HEK293 (cell line): ENCODE data around the gene NEURL4.

Experiments
- GLIS1 ChIP-seq: fragments of 450-650 bp; formaldehyde crosslinking; IDR thresholded peaks from 2 replicates; pipeline ENCODE4 v1.5.1; 2016; ENCODE audit warnings: missing biosample characterization, missing genetic modification characterization
- GLIS2 ChIP-seq: fragments of 450-650 bp; formaldehyde crosslinking; IDR thresholded peaks from 2 replicates; pipeline ENCODE4 v1.5.1; 2016; ENCODE audit warnings: missing biosample characterization, missing genetic modification characterization
- HOXD13 ChIP-seq: sonication (generic); formaldehyde crosslinking; IDR thresholded peaks from 2 replicates; pipeline ENCODE4 v1.8.0; 2022; ENCODE audit warnings: missing genetic modification reagents, borderline replicate concordance
- KLF8 ChIP-seq: fragments of 450-650 bp; formaldehyde crosslinking; IDR thresholded peaks from 2 replicates; pipeline ENCODE4 v1.5.1; 2016; ENCODE audit warnings: missing biosample characterization, missing genetic modification characterization
- PBX3 ChIP-seq: sonication (generic); formaldehyde crosslinking; IDR thresholded peaks from 2 replicates; pipeline ENCODE4 v1.8.1; 2022; ENCODE audit warnings: mild to moderate bottlenecking, moderate library complexity, missing genetic modification reagents
- RBAK ChIP-seq: fragments of 450-650 bp; formaldehyde crosslinking; IDR thresholded peaks from 2 replicates; pipeline ENCODE4 v1.5.1; 2016; ENCODE audit warnings: missing biosample characterization, missing genetic modification characterization
- SETDB1 ChIP-seq: IDR thresholded peaks from one replicate; pipeline ENCODE4 v1.6.1; 2017; ENCODE audit warnings: mild to moderate bottlenecking, low read length, moderate library complexity, mixed read lengths; ENCODE audit not compliant: insufficient read length
- TSHZ1 ChIP-seq: fragments of 450-650 bp; formaldehyde crosslinking; IDR thresholded peaks from 2 replicates; pipeline ENCODE4 v1.5.1; 2016; ENCODE audit warnings: missing biosample characterization, missing genetic modification characterization, borderline replicate concordance
- ZBTB10 ChIP-seq: fragments of 450-650 bp; formaldehyde crosslinking; IDR thresholded peaks from 2 replicates; pipeline ENCODE4 v1.5.1; 2016; ENCODE audit warnings: missing biosample characterization, missing genetic modification characterization
- ZBTB26 ChIP-seq: fragments of 450-650 bp; formaldehyde crosslinking; optimal IDR thresholded peaks from 2 replicates; pipeline ENCODE3; 2016; ENCODE audit warnings: missing biosample characterization, mild to moderate bottlenecking, missing genetic modification characterization
- ZBTB48 ChIP-seq: fragments of 450-650 bp; formaldehyde crosslinking; IDR thresholded peaks from 2 replicates; pipeline ENCODE4 v1.5.1; 2016; ENCODE audit warnings: missing biosample characterization, missing genetic modification characterization
- ZBTB8A ChIP-seq: fragments of 450-650 bp; formaldehyde crosslinking; IDR thresholded peaks from 2 replicates; pipeline ENCODE4 v1.5.1; 2016; ENCODE audit warnings: missing biosample characterization, missing genetic modification characterization
- ZEB2 ChIP-seq: fragments of 450-650 bp; formaldehyde crosslinking; IDR thresholded peaks from 2 replicates; pipeline ENCODE4 v1.5.1; 2016; ENCODE audit warnings: missing biosample characterization, missing genetic modification characterization
- ZFHX2 ChIP-seq: fragments of 450-650 bp; formaldehyde crosslinking; conservative IDR thresholded peaks from 2 replicates; pipeline ENCODE4 v1.5.1; 2016; ENCODE audit warnings: missing biosample characterization, missing genetic modification characterization
- ZNF121 ChIP-seq: fragments of 450-650 bp; formaldehyde crosslinking; IDR thresholded peaks from 2 replicates; pipeline ENCODE4 v1.5.1; 2016; ENCODE audit warnings: missing biosample characterization, missing genetic modification characterization
- ZNF132 ChIP-seq: fragments of 450-650 bp; formaldehyde crosslinking; IDR thresholded peaks from 2 replicates; pipeline ENCODE4 v1.5.1; 2017; ENCODE audit warnings: missing biosample characterization, missing genetic modification characterization, borderline replicate concordance
- ZNF2 ChIP-seq: fragments of 450-650 bp; formaldehyde crosslinking; IDR thresholded peaks from 2 replicates; pipeline ENCODE4 v1.5.1; 2016; ENCODE audit warnings: missing biosample characterization, missing genetic modification characterization
- ZNF324 ChIP-seq: fragments of 450-650 bp; formaldehyde crosslinking; IDR thresholded peaks from 2 replicates; pipeline ENCODE4 v1.5.1; 2016; ENCODE audit warnings: missing biosample characterization, missing genetic modification characterization
- ZNF335 ChIP-seq: fragments of 450-650 bp; formaldehyde crosslinking; conservative IDR thresholded peaks from 2 replicates; pipeline ENCODE4 v1.5.1; 2016; ENCODE audit warnings: missing biosample characterization, missing genetic modification characterization
- ZNF366 ChIP-seq: fragments of 450-650 bp; formaldehyde crosslinking; conservative IDR thresholded peaks from 2 replicates; pipeline ENCODE4 v1.5.1; 2016; ENCODE audit warnings: missing biosample characterization, missing genetic modification characterization
- ZNF501 ChIP-seq: fragments of 450-650 bp; formaldehyde crosslinking; IDR thresholded peaks from 2 replicates; pipeline ENCODE4 v1.5.1; 2016; ENCODE audit warnings: missing biosample characterization, missing genetic modification characterization
- ZNF585B ChIP-seq: fragments of 450-650 bp; formaldehyde crosslinking; IDR thresholded peaks from 2 replicates; pipeline ENCODE4 v1.5.1; 2016; ENCODE audit warnings: missing biosample characterization, missing genetic modification characterization
- ZNF654 ChIP-seq: fragments of 450-650 bp; formaldehyde crosslinking; IDR thresholded peaks from 2 replicates; pipeline ENCODE4 v1.5.1; 2016; ENCODE audit warnings: low read depth, missing biosample characterization, missing genetic modification characterization
- ZNF777 ChIP-seq: fragments of 450-650 bp; formaldehyde crosslinking; IDR thresholded peaks from 2 replicates; pipeline ENCODE4 v1.5.1; 2017; ENCODE audit warnings: missing biosample characterization, missing genetic modification characterization, borderline replicate concordance
- ZSCAN30 ChIP-seq: fragments of 450-650 bp; IDR thresholded peaks from 2 replicates; pipeline ENCODE4 v1.5.1; 2018; ENCODE audit warnings: missing biosample characterization, mild to moderate bottlenecking, missing genetic modification characterization, moderate library complexity
- TF ChIP-seq, protein P1 (sequence below): fragments of 450-650 bp; formaldehyde crosslinking; IDR thresholded peaks from 2 replicates; pipeline ENCODE4 v1.5.1; 2016; ENCODE audit warnings: missing biosample characterization, missing genetic modification characterization
- TF ChIP-seq, protein P2 (sequence below): fragments of 450-650 bp; formaldehyde crosslinking; IDR thresholded peaks from 2 replicates; pipeline ENCODE4 v1.5.1; 2017; ENCODE audit warnings: missing biosample characterization, missing genetic modification characterization

NEURL4 gene

DNA sequence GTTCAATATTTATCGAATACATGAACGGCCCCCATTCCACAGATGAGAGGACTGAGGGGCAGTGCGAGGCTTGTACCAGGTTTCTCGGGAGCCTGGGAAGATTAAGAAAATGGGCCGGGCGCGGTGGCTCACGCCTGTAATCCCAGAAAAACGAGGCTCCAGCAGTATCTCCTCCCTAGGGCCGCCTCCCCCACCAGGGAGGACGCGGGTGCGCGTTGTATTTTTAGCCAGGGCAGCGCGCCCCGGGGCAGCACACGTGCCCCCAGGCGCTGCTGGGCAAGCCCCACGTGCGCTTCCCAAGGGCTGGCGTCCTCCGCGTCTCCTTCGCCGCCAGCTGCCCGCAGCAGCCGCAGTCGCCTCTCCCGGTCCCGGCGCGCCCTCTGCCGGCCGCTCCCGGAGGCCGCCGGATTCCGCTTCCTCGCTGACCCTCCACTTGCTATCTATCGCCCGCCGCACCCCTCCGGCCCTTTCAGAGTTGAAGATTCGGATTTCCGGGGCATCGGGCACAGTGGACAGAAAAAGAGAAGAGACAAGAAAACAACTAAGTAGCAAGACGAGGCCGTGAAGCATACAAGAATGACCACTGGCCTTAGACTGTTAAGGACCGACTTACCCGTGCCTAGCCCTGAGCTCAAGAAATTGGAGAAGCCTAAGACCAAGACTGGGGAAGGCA lies 32.8 kb downstream of the NEURL4 start (continued):
- TF ChIP-seq KLF8 (tag by site-specific recombination) (peak; percentile 54; the same call in 1 of the 2 replicates), ZBTB26 (tag by site-specific recombination) (peak; percentile 79), PBX3 (0 out of 2 replicates have a peak, but pooled peaks have one; percentile 56), ZNF501 (tag by site-specific recombination) (0 out of 2 replicates have a peak, but pooled peaks have one; percentile 31), TSHZ1 (tag by site-specific recombination) (peak; percentile 6; the same call in 1 of the 2 replicates), ZEB2 (tag by site-specific recombination) (peak; percentile 56; the same call in 1 of the 2 replicates), ZNF777 (no peak), ZNF335 (peak; percentile 95), GLIS1 (tag by site-specific recombination) (peak; percentile 80), ZBTB8A (tag by site-specific recombination) (peak; percentile 79), GLIS2 (tag by site-specific recombination) (peak; percentile 84), ZNF132 (no peak), ZBTB48 (tag by site-specific recombination) (peak; percentile 38; the same call in 1 of the 2 replicates), ZNF121 (tag by site-specific recombination) (peak; percentile 45; the same call in 1 of the 2 replicates), SETDB1 (no peak), ZNF324 (tag by site-specific recombination) (0 out of 2 replicates have a peak, but pooled peaks have one; percentile 39), HOXD13 (CRISPR knock-in tag) (no peak), ZBTB10 (tag by site-specific recombination) (peak; percentile 58), ZNF2 (peak; percentile 85), ZNF654 (tag by site-specific recombination) (peak; percentile 79), RBAK (no peak), ZNF366 (tag by site-specific recombination) (0 out of 2 replicates have a peak, but pooled peaks have one; percentile 22), ZNF585B (no peak), ZFHX2 (tag by site-specific recombination) (peak; percentile 17; the same call in 1 of the 2 replicates), ZSCAN30 (tag by site-specific recombination) (peak; percentile 94)
- TF ChIP-seq, protein P1, sequence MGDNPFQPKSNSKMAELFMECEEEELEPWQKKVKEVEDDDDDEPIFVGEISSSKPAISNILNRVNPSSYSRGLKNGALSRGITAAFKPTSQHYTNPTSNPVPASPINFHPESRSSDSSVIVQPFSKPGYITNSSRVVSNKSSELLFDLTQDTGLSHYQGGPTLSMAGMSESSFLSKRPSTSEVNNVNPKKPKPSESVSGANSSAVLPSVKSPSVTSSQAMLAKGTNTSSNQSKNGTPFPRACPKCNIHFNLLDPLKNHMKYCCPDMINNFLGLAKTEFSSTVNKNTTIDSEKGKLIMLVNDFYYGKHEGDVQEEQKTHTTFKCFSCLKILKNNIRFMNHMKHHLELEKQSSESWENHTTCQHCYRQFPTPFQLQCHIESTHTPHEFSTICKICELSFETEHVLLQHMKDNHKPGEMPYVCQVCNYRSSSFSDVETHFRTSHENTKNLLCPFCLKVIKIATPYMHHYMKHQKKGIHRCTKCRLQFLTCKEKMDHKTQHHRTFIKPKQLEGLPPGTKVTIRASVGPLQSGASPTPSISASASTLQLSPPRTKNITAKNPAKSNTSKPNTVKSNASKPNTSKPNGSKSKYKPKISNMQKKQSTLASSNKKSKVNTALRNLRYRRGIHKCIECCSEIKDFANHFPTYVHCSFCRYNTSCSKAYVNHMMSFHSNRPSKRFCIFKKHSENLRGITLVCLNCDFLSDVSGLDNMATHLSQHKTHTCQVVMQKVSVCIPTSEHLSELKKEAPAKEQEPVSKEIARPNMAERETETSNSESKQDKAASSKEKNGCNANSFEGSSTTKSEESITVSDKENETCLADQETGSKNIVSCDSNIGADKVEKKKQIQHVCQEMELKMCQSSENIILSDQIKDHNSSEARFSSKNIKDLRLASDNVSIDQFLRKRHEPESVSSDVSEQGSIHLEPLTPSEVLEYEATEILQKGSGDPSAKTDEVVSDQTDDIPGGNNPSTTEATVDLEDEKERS (tag by site-specific recombination) = no peak
- TF ChIP-seq, protein P2, sequence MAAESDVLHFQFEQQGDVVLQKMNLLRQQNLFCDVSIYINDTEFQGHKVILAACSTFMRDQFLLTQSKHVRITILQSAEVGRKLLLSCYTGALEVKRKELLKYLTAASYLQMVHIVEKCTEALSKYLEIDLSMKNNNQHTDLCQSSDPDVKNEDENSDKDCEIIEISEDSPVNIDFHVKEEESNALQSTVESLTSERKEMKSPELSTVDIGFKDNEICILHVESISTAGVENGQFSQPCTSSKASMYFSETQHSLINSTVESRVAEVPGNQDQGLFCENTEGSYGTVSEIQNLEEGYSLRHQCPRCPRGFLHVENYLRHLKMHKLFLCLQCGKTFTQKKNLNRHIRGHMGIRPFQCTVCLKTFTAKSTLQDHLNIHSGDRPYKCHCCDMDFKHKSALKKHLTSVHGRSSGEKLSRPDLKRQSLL = 0 out of 2 replicates have a peak, but pooled peaks have one; percentile 60
